ENCODE data around the gene TEX55.

- TF ChIP-seq CTCF (IDR thresholded peaks at IDR 0.05) = no peak
- no peak for TF ChIP-seq TCF7L2 (IDR thresholded peaks at IDR 0.05; ENCODE audit: low read depth, low read length)
Observed at GRCh38 chr3:119149484-119149883, 3.5 kb downstream of the TEX55 start.
